Heart left ventricle (tissue), 16 donors: ENCODE data around the gene MYO7A. TPM values are rescaled to one million over a fixed set of nuclear protein-coding genes. Genes with fewer than 3 reads are reported as not detected.
A peak's percentile ranks its signal among the peaks of the same experiment; 100 is the strongest.

Experiments used
- ATAC-seq, 4 donors: fragments of 200-7000 bp; cut with Tn5 transposase; one replicate each; pipeline ENCODE4 v1.9.1; 2020 to 2022; ENCODE audit warnings: moderate library complexity in 4 of 4, mild to moderate bottlenecking in 3 of 4, moderate number of reproducible peaks in 1 of 4
- DNase-seq, 5 donors: peaks; one replicate each; pipeline ENCODE4 v3.0.0-alpha.2; 2020
- H3K27ac ChIP-seq, 12 donors: fragments of 200-600 bp; sonication (generic) in 4 of 12; one replicate each; pipeline versions ENCODE4 v1.5.0 to v1.8.0; 2016 to 2022; ENCODE audit warnings: mild to moderate bottlenecking in 2 of 12
- H3K27me3 ChIP-seq, 9 donors: fragments of 200-600 bp; sonication (generic) in 2 of 9; one replicate each; pipeline versions ENCODE4 v1.5.1 to v1.8.0; 2016 to 2022; ENCODE audit warnings: mild to moderate bottlenecking in 3 of 9
- H3K36me3 ChIP-seq, 9 donors: fragments of 200-600 bp; sonication (generic) in 2 of 9; one replicate each; pipeline versions ENCODE4 v1.5.0 to v1.8.0; 2018 to 2022; ENCODE audit warnings: mild to moderate bottlenecking in 2 of 9
- H3K4me1 ChIP-seq, 12 donors: fragments of 200-600 bp; sonication (generic) in 4 of 12; one replicate each; pipeline versions ENCODE4 v1.5.0 to v1.8.0; 2016 to 2022; ENCODE audit warnings: mild to moderate bottlenecking in 3 of 12
- H3K4me3 ChIP-seq, 12 donors: fragments of 200-600 bp; sonication (generic) in 4 of 12; one replicate each; pipeline versions ENCODE4 v1.5.0 to v1.8.0; 2017 to 2022; ENCODE audit warnings: mild to moderate bottlenecking in 9 of 12, moderate library complexity in 4 of 12
- H3K9me3 ChIP-seq, 12 donors: fragments of 200-600 bp; sonication (generic) in 4 of 12; one replicate each; pipeline versions ENCODE4 v1.5.0 to v1.8.0; 2016 to 2022; ENCODE audit warnings: mild to moderate bottlenecking in 1 of 12
- CTCF ChIP-seq, 12 donors: fragments of 200-600 bp; sonication (generic) in 4 of 12; IDR thresholded peaks; one replicate each; pipeline versions ENCODE4 v1.5.0 to v1.8.0; 2018 to 2022; ENCODE audit warnings: antibody characterized with exemption in 12 of 12, mild to moderate bottlenecking in 5 of 12
- POLR2A ChIP-seq, 2 donors: fragments of 450-650 bp; IDR thresholded peaks; one replicate each; pipeline ENCODE4 v1.6.1; 2017; ENCODE audit warnings: antibody characterized with exemption in 2 of 2, mild to moderate bottlenecking in 2 of 2, moderate library complexity in 2 of 2
- WGBS, 4 donors: extraction: QIAGEN DNeasy Blood & Tissue Kit in 2 of 4; methylation state at CpG; one replicate each; pipeline versions ENCODE4 v1.1.5 to v1.1.7; 2013 to 2018; 5-methylcytosine and 5-hydroxymethylcytosine counted together
- intact Hi-C, 10 donors: fragments of 100-400 bp; cut with DNase I; formaldehyde crosslinking; loops; one replicate each; pipeline versions ENCODE4 v1.11.1 to v1.14.2; 2022
- polyA plus RNA-seq, 2 donors: library from polyadenylated mRNA; stranded (reverse); fragments of 200-250 nt; gene quantifications; one replicate each; pipeline ENCODE4 v1.2.3, GENCODE V29; 2013
- total RNA-seq, 9 donors: library from RNA; depleted of rRNA in 2 of 9; stranded (reverse); fragments of >200 nt in 2 of 9; fragmentation: NEBNext Ultra II Directional in 3 of 9; extraction: Animal tissue kit (Norgen Biotek cat#: 25700) in 3 of 9; gene quantifications; one replicate each; pipeline versions ENCODE4 v1.1.0 to v1.2.4, GENCODE V29; 2016 to 2023
- donor health status: ischemic (EF 13 %, LVEDD 7.1; RV severe dilation, severe dysfunction).
- donor health status: healthy with polysubstance abuse.
- donor health status: DM: no; HTN: yes; CAD: no.
- donor health status: DM: no; HTN: no; CAD: no.
- donor health status: ischemic (EF 25% LVEDD 6.9; RV normal size, moderate dysfunction).
- donor health status: ischemic (EF 25% LVEDD 5.7; RV mildly dilated, moderate dysfunction).
- donor health status: healthy.
- donor health status: DM: yes; HTN: yes; CAD: no.
- donor health status: ischemic (EF 35%, LVEDD 5.7; RV mildly dilated, moderate dysfunction).
- donor health status: nonischemic (EF 11% LVEDD 7.7; RV severe dilation, severe dysfunction).
- donor health status: DM: yes; HTN: yes; CAD: no.
- donor health status: PGD.
- donor health status: ischemic (EF 29% LVEDD 5.4; RV normal size, mild dysfunction).
- donor health status: nonischemic (EF 23%, LVEDD 6.1; RV moderate dilation, normal function).

The MYO7A gene
- total and polyA plus RNA-seq, 11 donors = 1.0 to 17.1 (median 2.7) TPM

- Histone ChIP-seq H3K36me3 (peaks cover 0 to 31% (median 0%) of the 10 kb centered on the region in 9 donors), H3K27ac (no peak overlapping the region), H3K4me3 (no peak overlapping the region), H3K9me3 (no peaks in the 10 kb centered on the region), H3K4me1 (peaks cover 0 to 11% (median 9%) of the 10 kb centered on the region in 12 donors), H3K27me3 (peaks cover 0 to 9% (median 0%) of the 10 kb centered on the region in 9 donors)
- WGBS, 4 donors = 92 to 95% (median 93%) methylated on average over 4 to 7 of the region's 7 CpGs
- no peak for ATAC-seq
- TF ChIP-seq CTCF (IDR thresholded peaks at IDR 0.05) (no peak), POLR2A (IDR thresholded peaks at IDR 0.05) (no peak)
- intact Hi-C loops = loop anchor here in 2 of 10 donors (10.0 kb wide), 1 partner anchor 422 kb away; no protein-coding TSS in a partner anchor
- DNase-seq = peak in 1 of 5 donors; percentile 48
Observed at GRCh38 chr11:77122576-77123212, 5.4 kb upstream of the MYO7A start.

- H3K27ac ChIP-seq = no peak overlapping the region
- no peak for ATAC-seq
- H3K36me3 ChIP-seq = peaks cover 0 to 26% (median 0%) of the 10 kb centered on the region in 9 donors
- H3K4me1 ChIP-seq = peaks cover 0 to 19% (median 13%) of the 10 kb centered on the region in 12 donors
- no peak overlapping the region for H3K4me3 ChIP-seq
- DNase-seq = peak in 1 of 5 donors; percentile 28
- peaks cover 0 to 9% (median 0%) of the 10 kb centered on the region in 9 donors for H3K27me3 ChIP-seq
- WGBS, 4 donors = 91 to 95% (median 93%) methylated on average over 8 of the region's 8 CpGs
- TF ChIP-seq POLR2A (IDR thresholded peaks at IDR 0.05) = no peak
- no peak for TF ChIP-seq CTCF (IDR thresholded peaks at IDR 0.05)
- no peaks in the 10 kb centered on the region for H3K9me3 ChIP-seq
- intact Hi-C loops = loop anchor here in 2 of 10 donors (10.0 kb wide), 1 partner anchor 421 kb away; no protein-coding TSS in a partner anchor
Observed at GRCh38 chr11:77123591-77123990, 4.5 kb upstream of the MYO7A start.

DNA sequence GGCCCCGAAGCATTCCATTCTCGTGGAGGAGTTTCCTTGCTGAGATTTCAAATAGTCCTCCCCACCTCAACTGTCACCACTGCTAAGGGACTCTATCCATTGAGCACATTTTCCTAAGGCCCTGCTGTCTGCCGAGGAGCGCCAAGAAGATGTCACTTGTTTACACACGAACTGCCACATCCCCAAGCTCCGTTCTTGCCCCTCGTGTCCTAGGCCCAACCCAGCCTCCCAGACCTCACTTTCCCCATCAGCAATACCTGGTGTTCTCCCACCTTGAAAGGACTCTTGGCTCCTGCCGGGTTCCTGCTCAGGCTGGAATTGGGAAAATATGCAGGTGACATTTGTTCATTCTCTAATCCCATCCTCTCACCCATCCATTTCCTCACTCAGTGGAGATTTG lies 4.0 kb upstream of the MYO7A start:
- peaks cover 0 to 9% (median 0%) of the 10 kb centered on the region in 9 donors for H3K27me3 ChIP-seq
- H3K9me3 ChIP-seq = no peaks in the 10 kb centered on the region
- no peak overlapping the region for H3K4me3 ChIP-seq
- no peak overlapping the region for H3K27ac ChIP-seq
- whole genome bisulfite sequencing, 4 donors = 83 to 90% (median 89%) methylated on average over 8 of the region's 8 CpGs
- H3K36me3 ChIP-seq = peaks cover 0 to 22% (median 0%) of the 10 kb centered on the region in 9 donors
- intact Hi-C loops = loop anchor here in 2 of 10 donors (10.0 kb wide), 1 partner anchor 421 kb away; no protein-coding TSS in a partner anchor
- TF ChIP-seq POLR2A (IDR thresholded peaks at IDR 0.05) = no peak
- no peak for TF ChIP-seq CTCF (IDR thresholded peaks at IDR 0.05)
- ATAC-seq (no peak), DNase-seq (peak in 1 of 5 donors; percentile 20)
- H3K4me1 ChIP-seq = peaks cover 0 to 20% (median 13%) of the 10 kb centered on the region in 12 donors

DNA sequence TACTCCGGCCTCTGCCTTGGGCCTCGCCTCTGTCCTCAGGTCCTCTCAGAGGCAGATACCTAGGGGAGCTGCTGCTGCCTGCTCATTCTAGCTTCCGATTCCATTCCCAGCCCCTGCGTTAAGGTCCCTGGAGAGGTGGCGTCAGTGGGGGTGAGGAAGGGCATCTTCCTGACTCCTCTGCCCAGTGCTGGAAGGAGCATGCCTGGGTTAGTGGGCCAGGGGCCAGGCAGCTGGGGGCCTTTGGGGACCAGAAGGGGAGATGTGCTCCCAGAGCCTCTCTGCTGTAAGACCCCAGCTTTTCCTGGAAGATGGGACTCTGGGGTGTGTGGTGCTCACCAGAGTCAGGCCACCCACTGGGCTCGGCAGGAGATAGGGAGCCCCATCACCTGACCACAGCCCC lies 3.6 kb upstream of the MYO7A start:
- TF ChIP-seq CTCF (IDR thresholded peaks at IDR 0.05) = no peak
- TF ChIP-seq POLR2A (IDR thresholded peaks at IDR 0.05) = no peak
- H3K36me3 ChIP-seq = peaks cover 0 to 18% (median 0%) of the 10 kb centered on the region in 9 donors
- no peak overlapping the region for H3K4me3 ChIP-seq
- H3K27me3 ChIP-seq = peaks cover 0 to 9% (median 0%) of the 10 kb centered on the region in 9 donors
- DNase-seq = peak in 1 of 5 donors; percentile 44
- H3K9me3 ChIP-seq = no peaks in the 10 kb centered on the region
- intact Hi-C loops = loop anchor here in 2 of 10 donors (10.0 kb wide), 1 partner anchor 420 kb away; no protein-coding TSS in a partner anchor
- peaks cover 0 to 20% (median 13%) of the 10 kb centered on the region in 12 donors for H3K4me1 ChIP-seq
- no peak overlapping the region for H3K27ac ChIP-seq
- WGBS, 4 donors = 83 to 94% (median 86%) methylated on average over 3 to 6 of the region's 6 CpGs
- no peak for ATAC-seq
